GM18508 (cell line): ENCODE results near the gene ATP6V1B1.
"Not testable (repeated sequence)": the region's sequence is repeated elsewhere in the genome, so short reads cannot be mapped to it uniquely, and the experiment has no call there.

Experiments used
- ATAC-seq: cut with Tn5 transposase; IDR thresholded peaks from one replicate; pipeline ENCODE4 v1.9.1; 2021; ENCODE audit warnings: moderate number of reproducible peaks; ENCODE audit not compliant: insufficient read depth, unreplicated experiment

Gene ATP6V1B1

GRCh38 chr2:70985283-70985688 is 49.6 kb downstream of the ATP6V1B1 start:
- no peak for ATAC-seq

GRCh38 chr2:70985956-70986355 is 50.3 kb downstream of the ATP6V1B1 start:
- ATAC-seq = no peak

- no peak for ATAC-seq
Observed at GRCh38 chr2:70986499-70987189, 50.9 kb downstream of the ATP6V1B1 start.

- no peak for ATAC-seq
Observed at GRCh38 chr2:70987386-70987785, 51.7 kb downstream of the ATP6V1B1 start.

- no peak for ATAC-seq
Observed at GRCh38 chr2:70988151-70988550, 52.5 kb downstream of the ATP6V1B1 start.

- no peak for ATAC-seq
Observed at GRCh38 chr2:70988726-70989648, 53.3 kb downstream of the ATP6V1B1 start.

- no peak for ATAC-seq
Observed at GRCh38 chr2:70990216-70990615, 54.5 kb downstream of the ATP6V1B1 start.

GRCh38 chr2:70991142-70991541 is 55.4 kb downstream of the ATP6V1B1 start:
- no peak for ATAC-seq

- ATAC-seq = no peak
Observed at GRCh38 chr2:70991742-70992141, 56.0 kb downstream of the ATP6V1B1 start.

- no peak for ATAC-seq
Observed at GRCh38 chr2:70992945-70993853, 57.5 kb downstream of the ATP6V1B1 start.

GRCh38 chr2:70994009-70994698 is 58.5 kb downstream of the ATP6V1B1 start:
- ATAC-seq = peak; percentile 2

GRCh38 chr2:70994699-70995425 is 59.2 kb downstream of the ATP6V1B1 start, which contains the start of gene TEX261:
TEX261 (minus strand) TSS chr2:70994873; CDS start chr2:70994757, 116 bp downstream.
- peak; percentile 75 for ATAC-seq

- ATAC-seq = no peak
Observed at GRCh38 chr2:70995426-70995729, 59.7 kb downstream of the ATP6V1B1 start.

GRCh38 chr2:70998885-70999284 is 63.2 kb downstream of the ATP6V1B1 start:
- not testable (repeated sequence) for ATAC-seq

- ATAC-seq = no peak
Observed at GRCh38 chr2:70999362-70999761, 63.7 kb downstream of the ATP6V1B1 start.

GRCh38 chr2:70999931-71000330 is 64.2 kb downstream of the ATP6V1B1 start:
- not testable (repeated sequence) for ATAC-seq

GRCh38 chr2:71000780-71001591 is 65.3 kb downstream of the ATP6V1B1 start:
- ATAC-seq = peak; percentile 51

GRCh38 chr2:71001592-71001927 is 65.9 kb downstream of the ATP6V1B1 start:
- ATAC-seq = no peak
